Measurements from ENCODE around the gene SGPP1.

- TF ChIP-seq, protein P1, sequence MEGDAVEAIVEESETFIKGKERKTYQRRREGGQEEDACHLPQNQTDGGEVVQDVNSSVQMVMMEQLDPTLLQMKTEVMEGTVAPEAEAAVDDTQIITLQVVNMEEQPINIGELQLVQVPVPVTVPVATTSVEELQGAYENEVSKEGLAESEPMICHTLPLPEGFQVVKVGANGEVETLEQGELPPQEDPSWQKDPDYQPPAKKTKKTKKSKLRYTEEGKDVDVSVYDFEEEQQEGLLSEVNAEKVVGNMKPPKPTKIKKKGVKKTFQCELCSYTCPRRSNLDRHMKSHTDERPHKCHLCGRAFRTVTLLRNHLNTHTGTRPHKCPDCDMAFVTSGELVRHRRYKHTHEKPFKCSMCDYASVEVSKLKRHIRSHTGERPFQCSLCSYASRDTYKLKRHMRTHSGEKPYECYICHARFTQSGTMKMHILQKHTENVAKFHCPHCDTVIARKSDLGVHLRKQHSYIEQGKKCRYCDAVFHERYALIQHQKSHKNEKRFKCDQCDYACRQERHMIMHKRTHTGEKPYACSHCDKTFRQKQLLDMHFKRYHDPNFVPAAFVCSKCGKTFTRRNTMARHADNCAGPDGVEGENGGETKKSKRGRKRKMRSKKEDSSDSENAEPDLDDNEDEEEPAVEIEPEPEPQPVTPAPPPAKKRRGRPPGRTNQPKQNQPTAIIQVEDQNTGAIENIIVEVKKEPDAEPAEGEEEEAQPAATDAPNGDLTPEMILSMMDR (IDR thresholded peaks at IDR 0.05) = no peak
- TF ChIP-seq POLR2A (IDR thresholded peaks at IDR 0.05) = no peak
These were observed 24.7 kb upstream of the SGPP1 start for GRCh38 chr14:63752449-63753169.
